ENCODE measurements around the gene CD33.

- TF ChIP-seq EZH2 (IDR thresholded peaks at IDR 0.05; ENCODE audit: borderline replicate concordance) (no peak), CTCF (IDR thresholded peaks at IDR 0.05; ENCODE audit: poor library complexity) (no peak), EZH2phosphoT487 (IDR thresholded peaks at IDR 0.05; ENCODE audit: low read depth, severe bottlenecking, unreplicated experiment) (no peak)
These were observed 21.3 kb downstream of the CD33 start for GRCh38 chr19:51246164-51246552.

Data from hepatocyte (in vitro differentiated cells).